Measurements from ENCODE around the gene USP9X.
A peak's percentile ranks its signal among the peaks of the same experiment; 100 is the strongest.
"Not testable (repeated sequence)": the region's sequence is repeated elsewhere in the genome, so short reads cannot be mapped to it uniquely, and the experiment has no call there.

Gene USP9X

DNA sequence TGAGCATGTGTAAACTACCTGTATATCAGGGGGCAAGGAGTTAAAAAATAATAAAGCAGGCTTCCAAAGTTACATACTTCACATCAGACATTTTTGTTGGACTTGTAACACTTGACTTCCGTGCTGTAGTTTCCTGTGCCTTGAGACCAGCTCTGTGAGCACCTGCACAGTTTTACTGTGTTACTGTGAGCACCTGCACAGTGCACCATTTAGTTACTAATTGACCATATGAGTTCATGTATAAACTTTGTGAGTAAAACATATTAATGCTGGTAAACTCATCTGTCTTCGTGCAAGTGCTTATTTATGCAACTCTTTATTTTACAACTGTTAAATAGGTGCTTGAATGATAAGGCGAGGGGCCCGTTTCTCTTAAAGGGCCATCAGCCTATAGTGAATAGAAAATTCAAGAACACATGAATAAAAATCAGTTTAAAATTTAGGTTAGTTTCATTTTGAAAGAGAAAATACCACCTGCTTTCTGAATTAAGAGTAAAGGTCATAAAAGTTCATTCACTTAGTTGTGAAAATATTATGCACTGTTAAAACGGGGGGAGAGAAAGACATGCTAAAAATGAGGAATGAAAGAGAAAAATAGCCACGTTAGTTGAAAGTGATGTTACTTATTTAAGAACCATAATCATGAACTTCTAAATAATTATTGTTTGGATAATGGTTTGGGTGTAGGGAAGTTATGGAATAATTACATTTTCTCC is 42.4 kb downstream of the USP9X start:
- no peak for DNase-seq

DNA sequence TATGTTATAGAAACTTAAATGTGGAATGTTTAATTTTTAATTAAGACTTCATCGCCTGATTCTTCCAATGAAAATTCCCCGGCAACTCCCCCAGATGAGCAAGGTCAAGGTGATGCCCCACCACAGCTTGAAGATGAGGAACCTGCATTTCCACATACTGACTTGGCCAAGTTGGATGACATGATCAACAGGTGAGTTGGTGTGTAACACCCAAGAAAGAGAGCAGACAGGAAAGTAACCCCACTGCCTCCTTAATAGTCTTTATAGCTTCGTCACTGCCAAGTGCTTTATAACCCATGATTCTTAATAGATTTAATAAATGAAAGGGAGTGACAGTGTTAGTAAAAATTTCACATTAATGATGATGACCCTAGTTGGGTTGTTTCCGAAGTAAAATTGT is 43.7 kb downstream of the USP9X start:
- no peak for DNase-seq

DNA sequence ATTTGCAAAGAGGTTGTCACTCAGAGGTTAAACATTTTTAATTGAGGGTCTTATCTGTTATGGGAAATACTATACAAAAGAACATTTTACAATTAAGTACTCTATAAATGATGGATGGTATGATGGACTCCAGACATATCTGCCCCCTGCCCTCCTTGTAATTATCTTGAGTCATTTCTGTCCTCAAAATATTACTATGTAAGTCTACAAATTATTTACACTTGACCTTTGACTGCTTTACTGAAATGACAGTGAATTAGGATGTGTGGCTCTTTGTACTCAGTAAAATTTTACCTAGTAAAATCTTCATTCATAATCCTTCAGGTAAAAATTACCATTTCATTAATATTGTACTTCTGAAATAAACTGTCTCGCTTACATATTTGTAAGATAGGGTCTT is 46.5 kb downstream of the USP9X start:
- no peak for DNase-seq

DNA sequence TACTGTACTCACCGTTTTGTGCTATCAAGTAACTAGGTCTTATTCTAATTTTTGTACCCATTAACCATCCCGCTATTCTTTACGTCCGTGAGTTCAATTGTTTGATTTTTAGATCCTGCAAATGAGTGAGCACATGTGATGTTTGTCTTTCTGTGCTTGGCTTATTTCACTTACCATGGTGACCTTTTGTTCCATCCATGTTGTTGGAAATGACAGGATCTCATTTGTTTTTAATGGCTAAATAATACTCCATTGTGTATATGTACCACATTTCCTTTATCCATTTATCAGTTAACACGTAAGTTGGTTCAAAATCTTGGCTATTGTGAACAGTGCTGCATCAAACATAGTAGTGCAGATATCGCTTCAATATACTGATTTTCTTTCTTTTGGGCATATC is 48.3 kb downstream of the USP9X start:
- no peak for DNase-seq

DNA sequence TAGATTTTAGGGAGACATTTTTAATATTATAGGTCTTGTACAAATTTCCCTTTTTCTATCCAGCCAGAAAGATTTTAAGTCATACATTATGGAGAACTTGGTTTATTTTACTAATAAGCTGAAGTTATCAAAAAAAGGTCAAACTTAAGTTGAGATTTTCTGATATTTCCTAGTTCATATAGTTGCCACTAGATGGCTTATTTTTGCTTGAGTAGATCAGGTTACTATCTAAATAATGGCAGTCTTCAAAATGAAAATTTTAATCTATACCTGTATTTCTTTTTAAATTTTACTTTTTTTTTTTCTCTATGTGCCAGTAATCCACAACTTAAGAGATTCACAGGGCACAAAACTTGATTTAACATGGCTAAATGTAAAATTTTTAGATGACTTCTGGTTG is 52.3 kb downstream of the USP9X start:
- no peak for DNase-seq

DNA sequence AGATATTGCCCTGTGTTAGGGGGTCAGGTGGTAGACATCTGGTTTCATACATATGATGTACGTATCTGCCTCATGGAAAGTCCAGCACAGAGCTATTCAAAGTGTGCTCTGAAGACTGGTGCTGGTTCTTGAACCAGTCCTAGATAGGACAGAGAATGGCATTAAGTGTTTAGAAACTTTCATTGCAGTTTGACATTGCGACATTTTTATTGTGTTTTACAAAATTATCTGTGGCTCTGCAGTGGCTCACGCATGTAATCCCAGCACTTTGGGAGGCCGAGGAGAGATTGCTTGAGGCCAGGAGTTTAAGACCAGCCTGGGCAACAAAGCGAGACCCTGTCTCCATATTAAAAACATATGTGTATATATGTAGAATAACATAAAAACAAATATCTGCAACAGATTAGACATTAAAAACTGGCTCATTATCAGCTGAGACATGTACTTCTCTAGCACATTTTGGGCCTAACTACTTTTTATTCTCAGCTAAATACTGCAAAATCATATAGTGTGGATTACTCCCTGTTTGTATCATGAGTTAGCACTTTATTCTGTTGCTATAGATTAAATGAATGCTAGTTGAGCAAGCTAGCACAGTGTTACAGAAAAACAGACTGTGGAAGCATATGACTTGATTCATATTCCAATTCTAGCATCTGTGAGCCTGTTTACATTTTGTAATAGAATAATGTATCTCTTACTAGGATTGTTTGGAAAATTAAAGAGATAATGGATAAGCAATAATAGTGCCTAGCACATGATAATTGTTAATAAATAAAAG is 57.1 kb downstream of the USP9X start:
- no peak for DNase-seq

DNA sequence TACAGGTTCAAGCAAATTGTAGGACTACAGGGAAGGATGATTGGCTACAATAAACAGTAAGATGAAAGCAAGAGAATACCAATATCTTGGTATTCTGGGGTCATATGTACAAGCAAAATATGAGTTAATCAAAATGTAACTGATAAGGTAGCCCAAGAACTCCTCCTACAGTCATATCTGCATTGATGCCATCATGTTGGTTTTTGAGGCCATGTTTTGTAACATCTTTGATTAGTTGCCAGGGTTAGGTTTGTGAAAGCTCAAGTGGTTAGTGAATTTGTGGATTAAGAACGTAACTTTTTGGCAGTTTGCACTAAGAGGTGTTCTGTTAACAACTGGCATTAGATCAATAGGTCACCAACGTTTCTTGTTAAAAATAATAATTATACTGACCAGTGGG is 59.6 kb downstream of the USP9X start:
- no peak for DNase-seq

DNA sequence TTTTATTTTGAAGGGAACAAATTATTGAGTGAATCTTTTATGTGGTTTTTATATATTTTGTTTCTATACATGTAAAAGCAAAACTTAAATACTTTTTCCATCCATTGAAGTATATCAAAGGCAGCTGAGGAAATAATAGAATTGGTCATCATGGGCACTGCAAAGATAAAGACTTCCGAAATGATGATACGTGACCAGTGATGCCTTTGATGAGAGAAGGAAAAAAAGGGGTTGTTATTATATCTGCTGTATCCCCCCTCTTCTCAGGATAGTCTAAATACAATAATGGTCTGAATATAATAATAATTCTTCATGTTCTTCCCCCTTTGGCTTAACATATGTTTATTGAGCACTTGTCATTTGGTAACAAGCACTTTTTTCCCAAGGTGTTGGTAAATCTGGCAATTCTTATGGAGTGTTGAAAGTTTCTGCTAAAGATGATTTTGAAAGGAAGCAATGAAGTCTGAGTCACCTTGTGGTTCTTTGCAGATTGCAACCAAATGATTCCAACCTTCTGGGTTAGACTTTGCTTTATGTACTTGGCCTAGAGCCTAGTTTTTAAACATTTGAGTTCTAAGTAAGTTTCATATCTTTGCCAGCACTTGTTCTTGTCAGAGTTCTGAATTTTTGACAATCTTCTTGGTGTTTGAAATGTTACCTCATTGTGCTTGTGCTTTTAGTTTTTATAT is 60.8 kb downstream of the USP9X start:
- DNase-seq = no peak

DNA sequence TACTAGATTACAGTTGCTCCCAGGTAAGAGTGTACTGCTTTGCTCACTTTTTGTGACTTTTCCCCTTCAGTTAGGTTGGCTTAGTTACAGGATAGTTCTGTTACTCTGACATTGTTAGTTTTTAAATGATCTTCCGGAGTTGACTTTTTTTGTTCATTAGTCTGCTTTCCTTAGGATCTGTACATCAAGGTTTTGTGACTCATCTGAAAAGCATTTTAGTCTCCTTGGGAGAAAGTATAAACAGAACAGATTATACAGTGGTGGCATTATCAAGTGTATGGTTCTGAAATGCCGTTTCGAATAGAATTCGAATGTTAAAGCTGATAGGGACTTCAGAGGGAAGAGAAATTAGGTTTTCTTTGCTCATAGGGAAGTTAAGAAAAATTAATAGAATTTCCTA is 63.3 kb downstream of the USP9X start:
- DNase-seq = no peak

DNA sequence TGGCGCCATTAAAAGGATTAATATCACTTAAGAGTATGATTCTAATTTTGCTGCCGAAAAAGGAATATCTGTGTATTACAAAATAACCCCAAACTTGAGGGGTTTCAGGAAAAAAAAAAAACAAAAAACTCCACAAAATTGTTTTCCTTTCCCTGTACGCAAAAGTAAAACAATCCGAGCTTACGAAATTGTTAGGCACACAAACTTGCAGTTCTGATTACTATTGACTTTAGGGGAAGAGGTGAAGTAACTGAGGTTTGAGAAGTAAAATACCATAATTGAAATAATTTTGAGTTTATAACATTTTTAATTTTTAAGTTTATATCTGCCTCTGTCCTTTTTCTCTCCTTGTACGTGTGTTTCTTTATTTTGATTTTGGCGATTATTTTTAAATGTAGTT is 64.8 kb downstream of the USP9X start:
- DNase-seq = no peak

DNA sequence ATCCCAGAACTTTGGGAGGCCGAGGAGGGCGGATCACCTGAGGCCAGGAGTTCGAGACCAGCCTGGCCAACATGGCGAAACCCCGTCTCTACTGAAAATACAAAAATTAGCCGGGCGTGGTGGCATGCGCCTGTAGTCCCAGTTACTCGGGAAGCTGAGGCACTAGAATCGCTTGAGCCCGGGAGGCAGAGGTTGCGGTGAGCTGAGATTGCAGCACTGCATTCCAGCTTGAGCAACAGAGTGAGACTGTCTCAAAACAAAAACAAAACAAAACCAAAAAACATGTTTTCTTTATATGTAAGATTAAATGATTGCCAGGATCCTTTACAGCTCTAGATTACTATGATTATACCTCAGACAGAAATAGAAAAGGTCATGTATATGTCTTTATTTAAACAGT is 66.5 kb downstream of the USP9X start:
- DNase-seq = not testable (repeated sequence)

DNA sequence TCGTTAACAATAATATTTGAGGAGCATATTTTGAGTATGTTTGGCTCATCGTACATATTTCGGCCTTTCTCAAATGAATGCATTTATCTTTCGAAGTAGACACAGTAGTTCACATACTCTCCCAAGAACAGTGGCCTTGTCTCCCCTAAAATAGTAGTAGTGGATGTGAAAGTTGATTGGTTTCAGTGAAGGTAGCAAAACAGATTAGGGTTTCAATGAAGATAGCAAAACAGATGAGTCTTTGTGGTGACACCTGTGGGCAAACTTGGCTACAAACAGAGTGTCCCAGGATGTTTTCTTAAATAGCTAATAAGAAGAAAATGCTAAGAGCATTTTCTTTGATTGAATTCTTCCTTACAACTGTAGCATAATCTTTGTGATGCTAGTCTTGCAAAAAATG is 67.0 kb downstream of the USP9X start:
- DNase-seq = no peak

DNA sequence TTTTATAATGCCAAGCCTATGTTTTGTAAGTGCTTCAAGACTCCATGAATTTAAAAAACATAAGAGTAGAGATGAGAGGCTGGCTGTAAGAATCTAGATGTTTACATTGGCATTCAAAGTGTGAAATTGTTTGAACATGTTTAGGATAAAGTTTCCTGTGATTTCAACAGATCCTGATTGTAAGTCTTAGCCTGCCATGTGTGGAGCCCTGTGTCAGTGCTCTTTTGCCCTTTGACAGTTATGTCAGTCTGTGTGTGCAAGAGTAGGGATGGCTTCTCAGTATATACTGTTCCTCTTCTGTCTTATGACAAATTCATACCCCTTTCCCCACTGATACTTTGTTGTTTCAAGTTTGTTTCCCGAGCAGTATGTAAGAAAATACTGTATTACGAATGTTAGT is 68.2 kb downstream of the USP9X start:
- DNase-seq = no peak

DNA sequence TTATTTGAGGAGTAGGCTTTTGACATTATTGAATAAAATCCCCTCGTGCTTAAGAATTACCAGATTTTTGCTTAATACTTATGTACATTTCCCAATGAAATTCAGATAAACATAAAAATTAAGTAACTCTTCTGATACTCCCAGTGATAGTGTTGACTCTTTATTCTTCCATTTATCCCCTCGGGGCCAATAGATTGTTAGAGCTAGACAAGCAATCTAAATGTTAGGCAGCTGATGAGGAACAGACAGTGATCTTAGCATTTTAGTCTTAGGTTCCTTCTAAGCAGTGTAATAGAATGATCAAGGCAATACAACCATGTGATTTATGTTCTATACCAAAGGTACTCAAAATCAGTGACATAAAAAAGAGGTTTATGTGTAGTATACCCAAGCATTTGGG is 68.7 kb downstream of the USP9X start:
- no peak for DNase-seq

DNA sequence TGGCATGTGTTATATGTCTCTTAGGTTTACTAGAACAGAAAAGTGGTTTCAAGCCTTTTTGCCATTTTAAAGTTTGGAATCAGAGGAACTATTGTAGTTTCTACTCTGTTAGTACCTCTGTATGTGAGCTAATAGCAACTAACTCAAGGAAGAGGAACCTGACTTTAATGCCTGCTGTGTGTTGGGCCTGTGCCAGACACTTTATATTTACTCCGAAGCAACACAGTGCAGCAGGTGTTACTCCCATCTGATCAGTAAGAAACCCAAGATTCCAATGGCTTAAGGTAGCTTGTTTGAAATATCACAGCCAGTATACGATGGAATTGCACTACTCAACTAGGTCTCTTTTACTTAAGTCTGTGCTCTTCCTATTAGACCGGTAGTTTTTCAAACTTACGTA is 79.2 kb downstream of the USP9X start:
- DNase-seq = no peak

DNA sequence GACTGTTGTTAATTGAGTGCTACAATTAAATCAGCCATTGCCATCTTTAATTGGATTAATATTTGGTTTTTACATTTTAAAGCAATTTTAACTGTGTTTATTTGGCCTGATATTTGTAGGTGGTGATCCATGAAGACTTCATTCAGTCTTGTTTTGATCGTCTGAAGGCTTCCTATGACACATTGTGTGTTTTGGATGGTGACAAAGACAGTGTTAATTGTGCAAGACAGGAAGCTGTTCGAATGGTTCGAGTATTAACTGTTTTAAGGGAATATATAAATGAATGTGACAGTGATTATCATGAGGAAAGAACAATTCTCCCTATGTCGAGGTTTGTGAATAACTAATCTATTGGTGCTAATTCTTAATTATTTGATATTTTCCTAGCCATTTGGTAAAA is 82.6 kb downstream of the USP9X start:
- no peak for DNase-seq

DNA sequence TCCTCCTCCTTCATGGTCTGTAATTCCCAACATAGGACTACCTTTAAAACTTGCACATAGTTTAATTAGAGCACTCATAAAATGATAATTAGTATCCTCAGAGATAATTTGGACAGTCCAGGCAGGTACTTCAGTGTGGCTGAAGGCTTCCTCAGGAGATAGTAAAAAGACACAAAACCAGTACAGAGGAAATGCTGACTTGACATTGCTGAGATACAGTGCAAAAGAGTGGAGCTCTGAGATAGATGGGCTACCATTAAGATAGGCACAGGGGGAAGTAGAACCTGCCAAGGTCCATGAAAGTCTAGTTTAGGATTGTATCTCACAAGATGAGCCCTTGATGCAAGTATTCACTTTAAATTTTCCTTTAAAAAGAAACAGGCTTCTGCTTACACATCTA is 91.0 kb downstream of the USP9X start:
- DNase-seq = no peak

DNA sequence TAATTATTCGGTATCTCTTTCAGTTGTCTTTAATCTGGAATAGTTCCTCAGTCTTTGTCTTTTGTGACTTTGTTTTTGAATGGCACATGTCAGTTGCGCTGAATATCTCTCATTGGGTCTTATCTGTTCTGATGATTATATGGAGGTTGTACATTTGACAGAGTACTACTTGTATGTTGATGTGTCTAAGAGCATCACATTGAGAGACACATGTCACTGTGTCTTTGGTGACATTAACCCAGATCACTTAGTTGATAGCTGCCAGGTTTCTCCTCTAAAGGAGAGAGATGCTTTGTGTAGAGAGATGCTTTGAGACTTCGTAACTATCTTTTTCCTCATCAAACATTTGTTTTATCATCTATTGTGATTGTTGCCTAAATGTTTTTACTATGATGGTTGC is 92.1 kb downstream of the USP9X start:
- DNase-seq = no peak

DNA sequence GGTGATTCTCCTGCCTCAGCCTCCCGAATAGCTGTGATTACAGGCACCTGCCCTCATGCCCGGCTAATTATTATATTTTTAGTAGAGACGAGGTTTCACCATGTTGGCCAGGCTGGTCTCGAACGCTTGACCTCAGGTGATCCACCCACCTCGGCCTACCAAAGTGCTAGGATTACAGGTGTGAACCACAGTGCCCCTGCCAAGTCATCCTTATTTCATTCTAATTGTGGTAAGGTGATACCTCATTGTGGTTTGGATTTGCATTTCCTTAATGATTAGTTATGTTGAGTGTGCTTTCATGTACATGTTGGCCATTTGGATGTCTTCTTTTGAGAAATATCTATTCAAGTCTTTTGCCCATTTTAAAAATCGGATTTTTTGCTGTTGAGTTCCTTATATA is 93.0 kb downstream of the USP9X start:
- peak; percentile 8 for DNase-seq

DNA sequence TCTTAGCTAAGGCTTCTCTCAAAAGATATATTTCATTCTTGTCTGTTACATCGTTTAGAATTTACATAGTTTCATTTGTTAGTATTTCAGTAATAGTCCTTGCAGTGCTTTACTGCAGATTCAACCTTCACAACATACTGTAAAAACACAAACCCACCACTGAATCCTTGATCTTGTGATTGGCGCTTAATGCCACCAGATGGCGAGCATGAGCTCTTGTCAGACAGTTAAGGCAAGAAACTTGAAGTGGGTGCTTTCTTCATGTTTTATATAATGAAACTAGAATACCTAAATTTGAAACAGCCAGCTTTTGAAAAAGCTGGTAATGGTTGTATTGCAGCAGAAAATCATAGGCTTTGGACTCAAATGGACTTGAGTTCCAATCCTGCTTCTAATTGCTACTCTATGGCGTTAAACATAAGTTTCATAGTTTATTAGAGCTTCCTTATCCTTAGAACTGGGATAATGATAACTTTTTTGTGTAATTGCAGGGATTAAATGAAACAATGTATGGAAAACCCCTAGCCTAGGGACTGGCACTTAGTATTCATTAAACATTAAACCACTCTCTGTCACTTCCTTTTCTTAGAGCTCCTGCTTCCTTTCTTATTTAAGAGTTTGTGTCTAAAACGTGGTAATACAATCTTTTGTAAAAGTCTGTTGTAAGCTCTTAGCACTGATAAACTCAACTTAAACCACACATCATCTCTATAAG is 95.1 kb downstream of the USP9X start:
- peak; percentile 60 for DNase-seq

DNA sequence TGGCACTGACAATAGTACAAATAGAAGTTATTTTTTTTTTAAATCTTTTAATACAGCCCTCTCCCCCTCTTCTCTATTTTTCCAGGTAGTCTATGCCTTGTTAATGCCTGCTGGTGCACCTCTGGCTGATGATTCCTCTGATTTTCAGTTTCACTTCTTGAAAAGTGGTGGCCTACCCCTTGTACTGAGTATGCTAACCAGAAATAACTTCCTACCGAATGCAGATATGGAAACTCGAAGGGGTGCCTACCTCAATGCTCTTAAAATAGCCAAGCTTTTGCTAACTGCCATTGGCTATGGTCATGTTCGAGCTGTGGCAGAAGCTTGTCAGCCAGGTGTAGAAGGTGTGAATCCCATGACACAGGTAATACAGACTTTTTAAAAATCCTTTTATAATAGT is 99.1 kb downstream of the USP9X start:
- DNase-seq = no peak

DNA sequence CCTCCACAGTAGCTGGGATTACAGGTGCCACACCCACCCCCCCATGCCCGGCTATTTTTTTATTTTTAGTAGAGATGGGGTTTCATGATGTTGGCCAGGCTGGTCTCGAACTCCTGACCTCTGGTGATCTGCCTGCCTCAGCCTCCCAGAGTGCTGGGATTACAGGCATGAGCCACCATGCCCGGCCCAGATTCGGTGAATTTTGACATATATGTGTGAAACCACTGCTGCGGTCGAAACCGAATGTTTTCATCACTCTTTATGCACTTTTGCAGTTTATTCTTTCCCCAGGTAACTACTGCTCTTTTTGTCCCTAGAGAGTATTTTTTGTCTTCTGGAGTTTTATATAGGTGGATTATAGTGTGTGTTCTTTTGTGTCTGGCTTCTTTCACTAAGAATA is 101.7 kb downstream of the USP9X start:
- DNase-seq = not testable (repeated sequence)

DNA sequence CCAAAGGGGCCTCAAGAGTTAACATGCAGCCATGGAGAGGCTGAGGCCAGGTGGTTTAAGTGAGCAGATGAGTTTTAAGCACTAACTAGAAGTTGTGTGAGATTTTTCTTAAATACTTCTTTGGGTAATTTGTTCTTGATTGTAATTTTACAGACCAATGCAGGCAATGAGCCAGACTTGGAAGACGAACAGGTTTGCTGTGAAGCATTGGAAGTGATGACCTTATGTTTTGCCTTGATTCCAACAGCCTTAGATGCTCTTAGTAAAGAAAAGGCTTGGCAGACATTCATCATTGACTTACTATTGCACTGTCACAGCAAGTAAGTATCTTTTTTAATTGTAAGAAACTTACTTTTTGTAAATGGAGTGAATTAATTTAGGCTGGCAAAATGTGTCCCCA is 103.9 kb downstream of the USP9X start:
- DNase-seq = no peak

DNA sequence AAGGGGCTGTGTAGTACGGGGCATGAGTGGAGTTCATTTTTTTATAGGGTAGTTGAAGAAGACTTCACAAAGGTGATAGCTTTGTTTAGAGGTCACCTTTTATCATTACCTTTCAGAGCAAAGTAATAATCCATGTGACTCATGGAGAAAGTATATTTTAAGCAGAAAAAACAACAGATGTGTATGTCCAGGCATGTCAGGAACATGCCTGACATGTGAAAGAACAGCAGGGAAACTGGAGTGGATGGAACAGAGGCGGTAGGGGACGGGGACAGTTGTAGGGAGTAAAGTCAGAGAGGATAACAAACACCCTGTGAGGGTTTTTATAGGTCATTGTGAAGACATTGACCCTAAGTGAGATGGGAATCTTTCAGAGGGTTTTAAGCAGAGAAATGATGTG is 107.6 kb downstream of the USP9X start:
- no peak for DNase-seq

All from CD4-positive, alpha-beta T cell treated with Interleukin-6 for 4 hours (primary cell).